ENCODE results near the gene RUBCN.
"Not testable (repeated sequence)": the region's sequence is repeated elsewhere in the genome, so short reads cannot be mapped to it uniquely, and the experiment has no call there.

RUBCN gene

GRCh38 chr3:197687570-197687969 lies 49.1 kb downstream of the RUBCN start:
- DNase-seq = no peak

GRCh38 chr3:197686899-197687298 lies 49.8 kb downstream of the RUBCN start:
- DNase-seq = no peak

GRCh38 chr3:197685546-197685945 lies 51.2 kb downstream of the RUBCN start:
- DNase-seq = no peak

- no peak for DNase-seq
Observed at GRCh38 chr3:197683191-197683590, 53.5 kb downstream of the RUBCN start.

- DNase-seq = no peak
Observed at GRCh38 chr3:197682713-197683112, 54.0 kb downstream of the RUBCN start.

- DNase-seq = no peak
Observed at GRCh38 chr3:197680955-197681521, 55.7 kb downstream of the RUBCN start.

- no peak for DNase-seq
Observed at GRCh38 chr3:197675951-197676350, 60.8 kb downstream of the RUBCN start.

GRCh38 chr3:197675563-197675860 lies 61.2 kb downstream of the RUBCN start:
- DNase-seq = no peak

- no peak for DNase-seq
Observed at GRCh38 chr3:197674741-197675562, 61.8 kb downstream of the RUBCN start.

GRCh38 chr3:197673170-197673569 lies 63.5 kb downstream of the RUBCN start:
- DNase-seq = no peak

- DNase-seq = no peak
Observed at GRCh38 chr3:197670361-197670760, 66.3 kb downstream of the RUBCN start.

- DNase-seq = no peak
Observed at GRCh38 chr3:197667968-197668367, 68.7 kb downstream of the RUBCN start.

GRCh38 chr3:197667293-197667692 lies 69.4 kb downstream of the RUBCN start:
- DNase-seq = not testable (repeated sequence)

GRCh38 chr3:197666221-197666842 lies 70.4 kb downstream of the RUBCN start:
- DNase-seq = not testable (repeated sequence)

GRCh38 chr3:197665549-197665948 lies 71.2 kb downstream of the RUBCN start:
- DNase-seq = not testable (repeated sequence)

- not testable (repeated sequence) for DNase-seq
Observed at GRCh38 chr3:197665142-197665491, 71.6 kb downstream of the RUBCN start.

GRCh38 chr3:197664414-197665141 lies 72.1 kb downstream of the RUBCN start:
- not testable (repeated sequence) for DNase-seq

GRCh38 chr3:197663367-197664140 lies 73.2 kb downstream of the RUBCN start:
- not testable (repeated sequence) for DNase-seq

GRCh38 chr3:197662352-197662751 lies 74.4 kb downstream of the RUBCN start:
- not testable (repeated sequence) for DNase-seq

GRCh38 chr3:197661874-197662273 lies 74.8 kb downstream of the RUBCN start:
- not testable (repeated sequence) for DNase-seq

- not testable (repeated sequence) for DNase-seq
Observed at GRCh38 chr3:197661234-197661834, 75.4 kb downstream of the RUBCN start.

Data from amygdala (tissue), 56 donors.